Colon (tissue), 2 donors: ENCODE data around the gene CCDC3.
"Not testable (repeated sequence)": the region's sequence is repeated elsewhere in the genome, so short reads cannot be mapped to it uniquely, and the experiment has no call there.

Source experiments
- FAIRE-seq: peaks from 2 replicates; lab custom pipeline; 2012; peaks lifted over from hg19 to GRCh38; lab: Jason Lieb, UNC
- donor health status: control.
- donor health status: control.

Gene CCDC3

GRCh38 chr10:13000431-13000830 is 1.1 kb downstream of the CCDC3 start:
- FAIRE-seq, result no peak

DNA sequence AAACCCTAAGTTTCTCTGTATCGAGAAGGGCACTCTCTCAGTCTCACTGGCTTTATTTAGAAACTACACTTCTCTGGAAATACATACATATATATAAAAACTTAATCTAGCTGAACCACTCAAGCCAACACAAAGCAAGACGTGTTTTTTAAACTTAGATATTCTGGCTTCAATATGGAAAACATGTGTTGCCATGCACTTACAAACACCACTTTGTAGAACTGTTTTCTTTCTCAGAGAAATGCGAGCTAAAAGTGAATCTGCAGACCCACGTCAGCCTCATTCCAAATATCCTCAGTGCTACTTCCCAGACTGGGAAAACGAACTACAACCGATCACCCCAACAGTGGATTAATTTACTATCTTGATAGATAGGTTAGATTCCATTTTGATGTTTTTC is 1.7 kb downstream of the CCDC3 start:
- no peak for FAIRE-seq

DNA sequence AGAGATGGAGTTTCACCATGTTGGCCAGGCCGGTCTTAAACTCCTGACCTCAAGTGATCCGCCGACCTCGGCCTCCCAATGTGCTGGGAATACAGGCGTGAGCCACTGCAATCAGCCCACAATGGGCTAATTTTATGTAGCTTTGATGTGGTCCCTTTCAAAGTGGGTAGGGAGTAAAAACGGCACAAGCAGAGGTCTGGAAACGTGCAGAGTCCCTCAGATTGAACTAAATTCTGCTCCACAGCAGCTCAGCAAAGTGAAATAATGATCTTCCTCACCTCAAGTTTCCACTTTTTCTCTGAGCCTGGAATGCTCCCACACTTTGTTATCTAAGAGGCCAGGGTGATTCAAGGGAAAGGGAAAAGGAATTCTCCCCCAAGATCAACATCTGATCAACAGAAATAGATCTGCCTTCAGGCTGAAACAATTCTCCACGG is 6.1 kb downstream of the CCDC3 start:
- FAIRE-seq, result no peak

- no peak for FAIRE-seq
Observed at GRCh38 chr10:12993595-12993994, 7.9 kb downstream of the CCDC3 start.

- no peak for FAIRE-seq
Observed at GRCh38 chr10:12985347-12985746, 16.2 kb downstream of the CCDC3 start.

- FAIRE-seq, result no peak
Observed at GRCh38 chr10:12984165-12984747, 17.3 kb downstream of the CCDC3 start.

- FAIRE-seq, result not testable (repeated sequence)
Observed at GRCh38 chr10:12983568-12983967, 17.9 kb downstream of the CCDC3 start.

DNA sequence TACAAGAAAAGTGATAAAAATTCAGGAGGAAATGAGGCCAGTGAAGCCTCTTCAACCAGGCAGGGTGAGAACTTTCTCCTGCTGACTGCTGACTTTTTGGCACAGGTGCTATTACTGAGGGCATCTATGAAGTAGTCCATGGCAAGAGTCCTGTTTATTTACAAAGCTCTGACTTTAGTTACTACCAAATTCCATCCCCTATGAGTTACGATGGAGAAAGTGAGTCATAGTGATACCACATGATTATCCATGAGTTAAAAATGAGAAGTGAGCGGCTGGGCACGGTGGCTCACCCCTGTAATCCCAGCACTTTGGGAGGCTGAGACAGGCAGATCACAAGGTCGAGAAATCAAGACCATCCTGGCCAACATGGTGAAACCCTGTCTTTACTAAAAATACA is 19.9 kb downstream of the CCDC3 start:
- FAIRE-seq, result no peak

DNA sequence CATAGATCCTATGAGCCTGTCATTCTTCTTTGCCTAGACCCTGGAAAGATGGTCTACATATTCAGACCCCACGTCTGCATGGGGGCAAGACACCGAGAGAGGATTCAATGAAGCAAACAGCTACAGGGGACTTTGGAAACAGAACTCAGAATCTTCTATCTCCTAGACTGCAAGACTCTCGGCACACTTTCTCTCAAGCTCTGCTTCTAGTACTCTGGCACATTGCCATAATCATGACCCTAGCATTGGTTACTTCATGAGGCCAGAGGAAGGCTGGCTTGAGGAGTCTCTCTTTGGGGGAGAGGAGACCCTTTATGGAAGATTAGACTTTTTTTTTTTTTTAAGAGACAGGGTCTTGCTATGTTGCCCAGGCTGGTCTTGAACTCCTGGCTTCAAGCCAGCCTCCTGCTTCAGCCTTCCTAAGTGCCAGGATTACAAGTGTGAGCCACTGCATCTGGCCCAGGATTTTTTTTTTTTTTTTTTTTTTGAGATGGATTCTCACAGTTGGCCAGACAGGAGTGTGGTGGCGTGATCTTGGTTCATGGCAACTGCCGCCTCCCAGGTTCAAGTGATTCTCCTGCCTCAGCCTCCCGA is 20.7 kb downstream of the CCDC3 start:
- FAIRE-seq, result no peak

DNA sequence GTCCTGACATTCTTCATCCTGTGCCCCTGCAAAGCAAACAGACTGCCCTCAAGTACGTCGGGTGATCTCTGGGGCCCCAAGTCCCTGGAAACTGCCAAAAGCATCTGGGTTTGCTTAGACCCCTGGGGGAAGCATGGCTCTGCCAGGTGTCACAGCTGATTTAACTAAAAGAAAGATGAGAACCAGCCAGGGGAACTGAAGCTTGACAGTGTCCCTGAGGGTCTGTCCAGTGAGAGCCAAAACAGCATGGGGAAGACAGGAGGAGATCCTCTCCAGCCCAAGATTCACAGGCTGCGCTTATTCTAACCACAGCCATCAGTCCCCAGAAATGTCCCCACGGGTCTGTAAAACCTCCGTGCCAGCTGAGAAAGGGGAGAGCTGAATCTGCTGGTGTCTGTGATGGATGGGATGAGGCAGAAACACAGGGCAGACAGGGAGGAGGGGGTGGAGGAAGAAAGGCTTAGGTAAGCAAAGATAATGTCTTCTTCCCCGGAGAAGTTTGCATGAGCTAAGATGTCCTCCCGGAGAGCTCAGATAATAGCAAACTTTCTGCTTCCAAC is 21.3 kb downstream of the CCDC3 start:
- no peak for FAIRE-seq

GRCh38 chr10:12978891-12979290 is 22.6 kb downstream of the CCDC3 start:
- FAIRE-seq, result no peak

GRCh38 chr10:12975906-12976305 is 25.6 kb downstream of the CCDC3 start:
- no peak for FAIRE-seq

DNA sequence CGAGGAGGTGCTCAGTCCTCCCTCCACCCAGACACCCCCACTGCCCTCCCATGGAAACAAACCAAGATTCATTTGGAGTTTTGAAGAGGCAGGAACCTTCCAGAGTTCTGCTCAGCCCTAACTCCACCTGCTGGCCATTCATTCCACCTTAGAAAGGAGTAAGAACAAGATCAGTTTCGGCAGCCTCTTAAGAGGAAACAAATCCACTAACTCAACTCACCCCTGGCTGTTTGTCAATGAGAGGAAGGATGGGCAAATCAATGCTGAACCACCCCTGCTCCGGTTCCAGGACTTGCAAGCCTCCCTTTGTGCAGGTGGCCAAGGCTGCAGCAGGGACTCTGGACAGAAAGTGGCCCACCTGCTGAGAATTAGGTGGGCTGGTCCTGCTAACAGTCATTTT is 26.2 kb downstream of the CCDC3 start:
- FAIRE-seq, result no peak

DNA sequence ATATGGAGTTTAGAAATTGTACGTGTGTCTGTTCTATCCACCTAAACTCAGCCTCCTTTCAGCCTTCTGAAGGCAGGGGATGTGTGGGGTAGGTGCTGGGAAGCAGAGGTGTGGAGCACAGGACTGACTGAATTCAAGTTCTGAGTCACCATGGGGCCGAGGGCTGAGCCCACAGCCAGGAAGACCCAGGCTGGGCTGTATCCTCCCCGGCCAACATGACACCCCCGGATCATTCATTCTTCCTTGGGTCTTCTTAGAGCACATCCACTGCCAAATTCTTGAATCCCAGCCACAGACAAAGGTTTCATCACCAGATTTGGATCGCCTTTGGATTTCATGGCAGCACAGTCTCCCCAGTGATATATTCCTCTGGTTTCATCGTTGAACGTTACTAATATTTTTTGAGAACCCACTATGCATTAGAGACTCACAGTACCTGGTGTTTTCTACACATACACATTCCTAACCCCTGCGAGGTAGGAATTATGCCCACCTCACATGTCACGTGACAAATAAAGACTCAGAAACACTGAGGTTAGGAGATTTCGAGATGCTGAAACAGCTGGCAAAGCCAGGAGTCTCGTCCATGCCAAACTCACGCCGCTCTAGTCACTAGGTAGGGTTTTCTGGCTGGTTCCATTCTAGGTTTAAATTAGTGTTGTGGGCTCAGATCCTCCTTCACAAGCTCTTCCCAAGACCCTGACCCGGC is 26.9 kb downstream of the CCDC3 start:
- no peak for FAIRE-seq

DNA sequence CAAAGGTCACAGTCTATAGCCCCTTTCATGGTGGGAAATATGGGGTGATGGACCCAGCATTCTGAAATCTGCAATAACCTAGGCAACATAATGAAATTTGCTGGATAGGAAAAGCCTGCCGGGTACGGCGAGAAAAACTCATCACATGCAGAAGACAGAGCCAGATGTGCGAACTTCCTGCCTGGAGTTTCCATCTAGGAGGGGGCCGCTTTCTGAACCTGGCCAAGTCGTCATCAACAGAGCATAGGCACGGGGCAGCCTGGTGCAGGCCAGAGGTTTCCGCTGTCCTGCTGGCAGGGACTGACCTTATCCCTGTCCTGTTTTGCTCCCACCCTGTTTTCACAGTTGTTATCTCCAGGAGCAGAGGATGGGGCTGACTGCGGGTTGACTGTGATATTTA is 27.4 kb downstream of the CCDC3 start:
- FAIRE-seq, result no peak

GRCh38 chr10:12973149-12973718 is 28.3 kb downstream of the CCDC3 start:
- no peak for FAIRE-seq

- no peak for FAIRE-seq
Observed at GRCh38 chr10:12972146-12972545, 29.4 kb downstream of the CCDC3 start.

DNA sequence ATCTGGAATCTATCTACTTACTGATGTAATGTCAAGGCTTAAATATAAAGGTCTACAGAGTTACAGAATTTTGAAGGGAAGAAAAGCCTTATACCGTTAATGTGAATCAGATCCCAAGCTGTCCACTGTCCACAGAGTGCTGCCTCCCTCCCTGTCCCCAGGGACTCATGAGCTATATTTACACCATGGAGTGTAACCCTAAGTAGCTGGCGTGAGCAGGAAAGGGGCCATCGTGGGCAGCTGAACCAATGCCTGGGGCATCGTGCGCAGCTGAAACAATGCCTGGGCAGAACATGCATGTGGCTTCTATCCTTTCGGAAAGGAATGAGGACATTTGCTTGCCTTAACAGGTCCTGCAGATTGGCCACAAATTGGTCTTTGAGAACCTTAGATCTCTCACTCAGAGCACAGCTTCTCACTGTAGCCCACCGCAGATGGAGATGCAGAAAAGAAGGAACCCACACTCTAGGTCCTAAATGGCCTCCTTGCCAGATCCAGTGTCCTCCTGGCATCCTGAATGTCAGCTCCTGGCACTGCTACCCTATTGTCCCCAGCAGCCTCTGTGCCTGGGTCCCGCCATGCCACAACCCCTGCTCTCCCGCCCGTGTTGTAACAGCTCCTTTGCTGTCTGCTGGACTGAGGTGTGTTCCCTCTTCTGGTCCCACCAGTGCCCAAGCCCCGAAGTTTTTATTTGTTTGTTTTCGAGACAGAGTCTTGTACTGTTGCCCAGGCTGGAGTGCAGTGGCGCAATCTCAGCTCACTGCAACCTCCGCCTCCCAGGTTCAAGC is 30.3 kb downstream of the CCDC3 start:
- FAIRE-seq, result no peak

- FAIRE-seq, result no peak
Observed at GRCh38 chr10:12969951-12970350, 31.6 kb downstream of the CCDC3 start.

GRCh38 chr10:12966067-12966466 is 35.4 kb downstream of the CCDC3 start:
- no peak for FAIRE-seq

GRCh38 chr10:12965571-12965970 is 35.9 kb downstream of the CCDC3 start:
- no peak for FAIRE-seq

- no peak for FAIRE-seq
Observed at GRCh38 chr10:12962556-12962955, 39.0 kb downstream of the CCDC3 start.
